Measurements from ENCODE around the gene CUEDC2.

CUEDC2 gene

GRCh38 chr10:102408728-102409603 lies 23.4 kb downstream of the CUEDC2 start:
- peak; percentile 78 for DNase-seq

GRCh38 chr10:102408131-102408727 lies 24.1 kb downstream of the CUEDC2 start:
- no peak for DNase-seq

DNA sequence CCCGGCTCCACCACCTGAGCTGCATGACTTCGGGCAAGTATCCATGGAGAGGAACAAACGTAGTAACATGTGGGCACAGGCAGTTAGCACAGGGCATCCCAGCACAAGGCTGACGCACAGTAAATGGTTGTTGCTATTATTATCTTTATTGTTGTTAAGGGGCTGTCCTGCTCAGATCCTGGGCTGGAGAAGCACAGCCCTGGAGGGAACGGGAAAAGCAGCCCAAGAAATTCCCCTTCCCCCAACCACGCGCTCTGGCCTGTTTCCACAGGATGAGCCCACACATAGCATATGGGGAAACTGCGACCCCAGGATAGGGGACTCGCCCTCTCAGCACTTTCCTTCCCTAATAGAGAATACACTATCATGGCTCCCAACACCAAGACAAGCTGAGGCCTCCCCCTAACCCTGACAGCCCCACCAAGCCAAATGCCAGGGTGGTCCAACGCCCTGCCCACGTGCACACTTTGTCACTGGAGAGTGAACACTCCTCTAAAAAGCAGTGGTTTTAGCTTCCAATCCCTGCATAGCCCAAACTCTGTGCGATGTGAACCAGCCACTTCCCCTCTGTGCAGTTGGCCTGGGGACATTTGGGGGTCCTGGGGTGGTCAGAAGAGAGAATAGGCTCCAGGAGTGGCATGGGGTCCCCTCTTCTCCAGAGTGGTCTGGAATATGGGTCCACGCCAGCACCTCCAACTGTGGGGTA lies 24.8 kb downstream of the CUEDC2 start:
- no peak for DNase-seq

DNA sequence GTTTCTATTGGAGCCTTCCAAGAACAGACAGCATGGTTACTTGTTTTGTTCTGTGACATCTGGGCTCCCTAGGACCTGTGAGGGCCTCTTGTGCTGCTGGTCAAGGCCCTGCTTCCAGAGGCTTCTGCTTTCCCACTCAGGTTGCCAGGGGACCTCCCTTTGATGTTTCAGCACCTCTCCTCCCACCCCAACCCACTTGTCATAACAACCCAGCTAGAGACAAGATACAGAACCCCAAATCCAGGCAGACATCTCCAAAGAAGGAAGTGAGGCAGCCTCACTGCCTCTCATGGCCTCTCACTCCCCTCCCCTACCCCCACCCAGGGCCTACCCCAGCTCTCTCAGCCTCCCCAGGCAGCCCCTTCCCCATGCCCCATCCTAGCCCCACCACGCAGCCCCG lies 25.6 kb downstream of the CUEDC2 start:
- no peak for DNase-seq

- DNase-seq: no peak
Observed at GRCh38 chr10:102405632-102406031, 26.7 kb downstream of the CUEDC2 start.

DNA sequence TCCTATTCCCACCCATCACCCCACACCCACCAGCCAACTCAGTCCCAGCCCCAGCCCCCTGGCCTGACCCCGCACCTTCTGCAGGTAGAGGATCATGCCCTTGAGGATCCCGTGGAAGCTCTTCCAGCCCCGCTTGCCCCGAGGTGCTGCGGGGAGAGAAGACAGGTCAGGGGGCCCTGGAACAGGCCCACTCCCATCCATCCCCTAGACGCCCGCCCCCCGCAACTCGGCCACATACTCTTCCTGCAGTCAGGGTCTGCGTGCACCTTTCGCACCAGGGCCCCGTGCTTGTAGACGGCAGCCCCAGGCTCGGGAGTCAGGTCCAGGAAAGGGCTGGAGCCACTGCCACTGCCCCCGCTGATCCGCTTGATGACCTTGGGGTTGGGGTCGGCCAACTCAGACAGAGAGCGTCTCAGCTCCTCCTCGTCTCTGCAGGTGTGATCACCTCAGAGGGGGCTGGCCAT lies 27.2 kb downstream of the CUEDC2 start:
- no peak for DNase-seq

DNA sequence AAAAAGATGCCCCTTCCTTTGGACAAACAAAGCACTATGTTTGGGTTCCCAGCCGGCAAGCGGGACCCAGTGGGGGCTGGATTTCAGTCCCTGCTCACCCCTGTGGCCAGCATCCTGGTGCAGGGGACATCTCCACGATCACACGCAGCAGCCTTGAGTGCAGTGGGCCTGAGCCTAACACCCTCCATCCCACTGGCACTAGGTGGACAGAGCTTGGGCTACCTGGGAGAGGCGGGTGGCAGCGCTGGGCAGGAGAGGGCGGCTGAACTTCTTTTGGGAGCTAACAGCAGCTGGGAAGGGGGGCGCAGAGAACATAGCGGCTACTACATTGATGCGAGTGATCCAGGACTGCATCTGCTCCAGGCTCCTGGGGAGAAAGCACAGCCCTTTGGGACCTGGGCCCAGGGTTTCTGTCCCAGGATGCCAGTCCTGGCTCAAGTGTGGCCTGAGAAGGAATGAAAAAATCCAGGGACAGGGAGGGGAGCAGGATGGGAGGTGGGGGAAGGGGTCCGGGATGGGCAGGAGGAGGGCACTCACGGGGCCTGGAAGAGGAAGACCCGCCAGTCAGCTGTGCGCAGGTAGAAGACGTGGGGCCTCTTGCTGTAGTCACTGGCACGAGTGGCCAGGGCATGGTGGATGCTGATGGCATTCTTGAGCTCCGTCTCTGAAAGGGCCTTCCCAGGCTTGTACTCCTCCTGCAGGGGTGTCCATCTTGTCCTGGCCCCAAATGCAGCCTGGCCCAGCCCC lies 27.8 kb downstream of the CUEDC2 start:
- no peak for DNase-seq

- no peak for DNase-seq
Observed at GRCh38 chr10:102403115-102403514, 29.3 kb downstream of the CUEDC2 start.

DNA sequence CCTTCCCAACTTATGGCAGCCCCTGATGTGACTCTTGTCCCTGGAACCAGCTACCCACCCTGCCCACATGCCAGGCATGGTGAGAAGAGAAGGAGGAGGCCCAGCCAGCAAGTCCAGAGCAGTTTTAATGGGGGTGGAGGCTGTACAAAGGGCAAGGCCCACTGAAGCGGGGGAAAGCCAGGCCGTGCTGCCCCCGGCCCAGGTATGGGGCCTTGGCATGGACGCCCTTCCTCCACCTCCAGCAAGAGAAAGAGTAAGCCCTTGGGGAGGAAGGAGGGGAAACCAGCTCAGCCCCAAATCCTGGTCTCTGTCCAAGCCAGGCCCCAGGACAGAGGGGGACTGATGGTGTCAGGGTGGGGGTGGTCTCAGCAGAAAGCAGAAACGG lies 29.9 kb downstream of the CUEDC2 start:
- DNase-seq: no peak

GRCh38 chr10:102401735-102402511 lies 30.5 kb downstream of the CUEDC2 start:
- no peak for DNase-seq

DNA sequence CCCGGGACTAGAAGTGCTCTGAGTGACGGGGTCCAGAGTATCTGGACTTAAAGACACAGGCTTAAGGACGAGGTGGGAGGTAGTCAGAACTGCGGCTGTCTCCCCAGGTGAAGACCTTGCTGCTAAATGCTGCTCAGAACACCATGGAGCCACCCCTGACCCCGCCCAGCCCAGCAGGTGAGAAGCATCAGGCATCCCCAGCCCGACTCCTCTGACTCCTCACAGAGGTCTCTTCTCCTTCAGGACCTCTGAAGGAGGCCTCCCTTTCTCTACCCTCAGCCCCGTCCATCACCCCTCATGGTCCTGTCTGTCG lies 31.1 kb downstream of the CUEDC2 start:
- no peak for DNase-seq

DNA sequence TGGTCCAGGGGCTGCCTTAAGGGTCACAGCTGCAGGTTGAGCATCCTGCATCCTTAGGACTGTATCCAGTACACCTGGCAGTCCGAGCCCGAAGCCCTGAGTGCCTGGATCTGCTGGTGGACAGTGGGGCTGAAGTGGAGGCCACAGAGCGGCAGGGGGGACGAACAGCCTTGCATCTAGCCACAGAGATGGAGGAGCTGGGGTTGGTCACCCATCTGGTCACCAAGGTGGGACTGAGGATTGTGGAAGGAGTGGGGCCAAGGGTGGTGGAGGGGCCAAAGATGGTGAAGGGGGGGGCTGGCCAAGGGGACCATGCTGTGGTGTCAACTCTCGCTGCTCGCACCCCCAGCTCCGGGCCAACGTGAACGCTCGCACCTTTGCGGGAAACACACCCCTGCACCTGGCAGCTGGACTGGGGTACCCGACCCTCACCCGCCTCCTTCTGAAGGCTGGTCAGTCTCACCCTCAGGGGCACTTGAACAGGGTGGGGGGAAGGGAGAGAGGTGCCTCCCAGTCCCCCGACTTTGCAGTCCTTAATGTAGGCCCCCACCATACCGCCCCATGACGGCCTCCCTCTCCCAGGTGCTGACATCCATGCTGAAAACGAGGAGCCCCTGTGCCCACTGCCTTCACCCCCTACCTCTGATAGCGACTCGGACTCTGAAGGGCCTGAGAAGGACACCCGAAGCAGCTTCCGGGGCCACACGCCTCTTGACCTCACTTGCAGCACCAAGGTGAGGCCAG lies 31.6 kb downstream of the CUEDC2 start:
- DNase-seq: no peak

GRCh38 chr10:102400076-102400475 lies 32.3 kb downstream of the CUEDC2 start:
- no peak for DNase-seq

- peak; percentile 72 for DNase-seq
Observed at GRCh38 chr10:102399217-102400021, 33.0 kb downstream of the CUEDC2 start.

- DNase-seq: no peak
Observed at GRCh38 chr10:102398172-102399020, 34.0 kb downstream of the CUEDC2 start.

DNA sequence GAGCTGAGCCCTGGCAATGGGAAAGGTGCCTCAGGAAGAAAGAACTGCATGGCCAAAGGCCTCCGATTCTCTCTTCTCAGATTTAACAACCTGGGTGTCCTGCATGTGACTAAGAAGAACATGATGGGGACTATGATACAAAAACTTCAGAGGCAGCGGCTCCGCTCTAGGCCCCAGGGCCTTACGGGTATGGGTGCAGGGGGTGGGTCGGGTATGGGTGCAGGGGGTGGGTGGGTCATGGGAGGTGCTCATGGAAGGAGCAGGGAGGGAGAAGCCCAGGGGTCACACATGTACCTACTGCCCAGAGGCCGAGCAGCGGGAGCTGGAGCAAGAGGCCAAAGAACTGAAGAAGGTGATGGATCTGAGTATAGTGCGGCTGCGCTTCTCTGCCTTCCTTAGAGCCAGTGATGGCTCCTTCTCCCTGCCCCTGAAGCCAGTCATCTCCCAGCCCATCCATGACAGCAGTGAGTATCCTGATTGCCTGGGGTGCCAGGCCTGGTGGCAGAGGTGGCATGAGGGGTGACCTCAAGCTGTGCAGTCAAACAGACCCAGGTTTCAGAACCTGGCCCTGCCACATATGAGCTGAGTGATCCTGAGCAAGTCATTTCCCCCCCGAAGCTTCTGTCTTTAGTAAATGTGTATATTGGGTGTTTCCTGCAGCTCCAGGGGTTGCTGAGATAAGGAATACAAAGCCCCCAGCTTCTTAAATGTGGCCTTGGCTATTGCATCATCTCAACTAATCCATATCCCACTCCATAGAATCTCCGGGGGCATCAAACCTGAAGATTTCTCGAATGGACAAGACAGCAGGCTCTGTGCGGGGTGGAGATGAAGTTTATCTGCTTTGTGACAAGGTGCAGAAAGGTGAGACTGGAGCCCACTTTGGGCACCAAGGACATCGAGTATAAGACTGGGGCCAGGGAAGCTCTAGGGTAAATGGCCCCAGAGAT lies 34.9 kb downstream of the CUEDC2 start:
- DNase-seq: no peak

DNA sequence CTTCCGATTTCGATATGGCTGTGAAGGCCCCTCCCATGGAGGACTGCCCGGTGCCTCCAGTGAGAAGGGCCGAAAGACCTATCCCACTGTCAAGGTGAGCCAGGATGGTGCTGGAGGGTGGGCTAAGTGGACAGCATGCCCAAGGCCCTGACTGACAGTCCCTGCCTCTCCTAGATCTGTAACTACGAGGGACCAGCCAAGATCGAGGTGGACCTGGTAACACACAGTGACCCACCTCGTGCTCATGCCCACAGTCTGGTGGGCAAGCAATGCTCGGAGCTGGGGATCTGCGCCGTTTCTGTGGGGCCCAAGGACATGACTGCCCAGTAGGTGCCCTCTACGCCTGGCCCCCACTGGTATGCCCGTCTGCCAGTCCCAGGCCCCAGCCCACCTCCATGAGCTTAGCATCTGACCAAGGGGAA lies 35.6 kb downstream of the CUEDC2 start:
- no peak for DNase-seq

DNA sequence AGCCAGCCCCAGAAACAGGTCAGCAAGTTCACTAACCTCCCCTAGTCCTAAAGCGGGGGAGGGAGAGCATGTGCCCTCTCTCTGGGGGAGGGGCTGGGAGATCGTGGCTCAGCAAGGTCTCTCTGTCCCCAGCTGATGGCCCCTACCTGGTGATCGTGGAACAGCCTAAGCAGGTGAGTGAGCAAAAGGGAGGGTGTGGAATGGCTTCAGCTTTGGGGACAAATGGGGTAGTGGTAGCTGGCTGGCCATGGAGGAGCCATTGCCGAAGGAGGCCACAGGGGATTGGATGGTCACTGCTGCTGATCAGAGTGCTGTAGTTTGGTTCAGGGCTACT lies 36.1 kb downstream of the CUEDC2 start:
- no peak for DNase-seq
